OCI-LY1 (cell line): ENCODE results near the gene OR52K2.

Source experiments
- H2AFZ ChIP-seq: fragments of 200-600 bp; sonication (generic), shearing (Covaris generic); 2 replicates; pipeline ENCODE4 v1.6.0; 2014; ENCODE audit warnings: antibody characterized with exemption, mild to moderate bottlenecking, low read length
- H3F3A ChIP-seq: fragments of 200-600 bp; sonication (generic), shearing (Covaris generic); 2 replicates; pipeline ENCODE4 v1.6.0; 2014; ENCODE audit warnings: mild to moderate bottlenecking, antibody characterized with exemption, low read length, moderate library complexity; ENCODE audit not compliant: insufficient read depth
- H3K27ac ChIP-seq: fragments of 200-600 bp; sonication (generic); 2 replicates; pipeline ENCODE4 v1.5.1; 2014; ENCODE audit warnings: low read length, mixed run types, mild to moderate bottlenecking, low read depth; ENCODE audit not compliant: poor library complexity, severe bottlenecking
- H3K27me3 ChIP-seq: fragments of 200-600 bp; sonication (generic); 2 replicates; pipeline ENCODE4 v1.6.0; 2014; ENCODE audit warnings: antibody characterized with exemption, mild to moderate bottlenecking, low read length, moderate library complexity; ENCODE audit not compliant: insufficient read depth
- H3K36me3 ChIP-seq: fragments of 200-600 bp; sonication (generic); 2 replicates; pipeline ENCODE4 v1.6.1; 2014; ENCODE audit warnings: mild to moderate bottlenecking, antibody characterized with exemption, low read length, moderate library complexity, mixed read lengths; ENCODE audit not compliant: insufficient read depth
- H3K4me1 ChIP-seq: fragments of 200-600 bp; sonication (generic); 2 replicates; pipeline ENCODE4 v1.5.1; 2014; ENCODE audit warnings: mild to moderate bottlenecking, low read length, moderate library complexity; ENCODE audit not compliant: insufficient read depth, severe bottlenecking
- H3K4me2 ChIP-seq: fragments of 200-600 bp; sonication (generic), shearing (Covaris generic); 2 replicates; pipeline ENCODE4 v1.6.1; 2014; ENCODE audit warnings: low read length
- H3K4me3 ChIP-seq: fragments of 200-600 bp; sonication (generic); 2 replicates; pipeline ENCODE4 v1.5.1; 2014; ENCODE audit warnings: low read length, low read depth, mild to moderate bottlenecking, mixed read lengths; ENCODE audit not compliant: poor library complexity, severe bottlenecking
- H3K79me2 ChIP-seq: fragments of 200-600 bp; shearing (Covaris generic); 2 replicates; pipeline ENCODE4 v1.6.1; 2016; ENCODE audit warnings: mixed run types, low read length, mixed read lengths; ENCODE audit not compliant: insufficient read depth
- H3K9ac ChIP-seq: fragments of 200-600 bp; sonication (generic), shearing (Covaris generic); 2 replicates; pipeline ENCODE4 v1.6.1; 2014; ENCODE audit warnings: mild to moderate bottlenecking, low read length, mixed read lengths
- H3K9me2 ChIP-seq: fragments of 200-600 bp; sonication (generic), shearing (Covaris generic); 2 replicates; pipeline ENCODE4 v1.6.1; 2014; ENCODE audit warnings: low read depth, mild to moderate bottlenecking, low read length, mixed read lengths
- H3K9me3 ChIP-seq: fragments of 200-600 bp; shearing (Covaris generic); 2 replicates; pipeline ENCODE4 v1.6.1; 2014; ENCODE audit warnings: low read length, mixed read lengths
- H4K20me1 ChIP-seq: fragments of 200-600 bp; sonication (generic), shearing (Covaris generic); 2 replicates; pipeline ENCODE4 v1.6.0; 2016; ENCODE audit warnings: mild to moderate bottlenecking, low read length; ENCODE audit not compliant: insufficient read depth
- CTCF ChIP-seq: fragments of 200-600 bp; sonication (generic), shearing (Covaris generic); IDR thresholded peaks from 2 replicates; pipeline ENCODE4 v1.5.1; 2017; ENCODE audit warnings: mild to moderate bottlenecking, antibody characterized with exemption, low read length, moderate library complexity, mixed read lengths
- EZH2 ChIP-seq: fragments of 200-600 bp; sonication (generic), shearing (Covaris generic); IDR thresholded peaks from 2 replicates; pipeline ENCODE4 v1.8.0; 2017; ENCODE audit warnings: borderline replicate concordance, mixed run types, mild to moderate bottlenecking, antibody characterized with exemption, low read length, moderate library complexity, mixed read lengths

OR52K2 gene

GRCh38 chr11:4467811-4468606, 18.9 kb downstream of the OR52K2 start:
- no peak overlapping the region for H3K27ac ChIP-seq
- no peak overlapping the region for H2AFZ ChIP-seq
- H3F3A ChIP-seq, result no peaks in the 10 kb centered on the region
- no peaks in the 10 kb centered on the region for H4K20me1 ChIP-seq
- no peak overlapping the region for H3K4me2 ChIP-seq
- H3K36me3 ChIP-seq, result no peaks in the 10 kb centered on the region
- TF ChIP-seq EZH2 (no peak), CTCF (no peak)
- no peaks in the 10 kb centered on the region for H3K27me3 ChIP-seq
- no peaks in the 10 kb centered on the region for H3K9me2 ChIP-seq
- no peaks in the 10 kb centered on the region for H3K4me1 ChIP-seq
- H3K79me2 ChIP-seq, result no peaks in the 10 kb centered on the region
- H3K9ac ChIP-seq, result no peak overlapping the region
- H3K9me3 ChIP-seq, result no peaks in the 10 kb centered on the region
- no peak overlapping the region for H3K4me3 ChIP-seq

- no peak overlapping the region for H3K9ac ChIP-seq
- H3K27me3 ChIP-seq, result no peaks in the 10 kb centered on the region
- no peaks in the 10 kb centered on the region for H3K36me3 ChIP-seq
- no peaks in the 10 kb centered on the region for H3F3A ChIP-seq
- no peak overlapping the region for H3K4me2 ChIP-seq
- no peak overlapping the region for H3K27ac ChIP-seq
- no peaks in the 10 kb centered on the region for H3K9me3 ChIP-seq
- no peaks in the 10 kb centered on the region for H3K4me1 ChIP-seq
- H4K20me1 ChIP-seq, result no peaks in the 10 kb centered on the region
- no peak overlapping the region for H3K4me3 ChIP-seq
- no peak overlapping the region for H2AFZ ChIP-seq
- H3K79me2 ChIP-seq, result no peaks in the 10 kb centered on the region
- TF ChIP-seq CTCF (no peak), EZH2 (no peak)
- no peaks in the 10 kb centered on the region for H3K9me2 ChIP-seq
Measured at GRCh38 chr11:4479644-4480043, 30.5 kb downstream of the OR52K2 start.

GRCh38 chr11:4480577-4481239, 31.6 kb downstream of the OR52K2 start:
- Histone ChIP-seq H3K4me2 (no peak overlapping the region), H3K36me3 (no peaks in the 10 kb centered on the region), H3K27ac (no peak overlapping the region), H3K4me3 (no peak overlapping the region), H2AFZ (no peak overlapping the region), H3K9me2 (no peaks in the 10 kb centered on the region), H3K9me3 (no peaks in the 10 kb centered on the region), H4K20me1 (no peaks in the 10 kb centered on the region), H3K27me3 (no peaks in the 10 kb centered on the region), H3K79me2 (no peaks in the 10 kb centered on the region), H3K9ac (no peak overlapping the region), H3K4me1 (no peaks in the 10 kb centered on the region), H3F3A (no peaks in the 10 kb centered on the region)
- TF ChIP-seq CTCF, result no peak
